Liver (tissue), 3 donors: Measurements from ENCODE around the gene LOXL3.

Source experiments
- EGR1 ChIP-seq, 2 donors: IDR thresholded peaks; 2 replicates each; pipeline ENCODE4 v1.6.1; 2016 to 2018; ENCODE audit warnings: antibody characterized with exemption in 2 of 2, low read depth in 2 of 2
- GABPA ChIP-seq, 2 donors: IDR thresholded peaks in 1 of 2; conservative IDR thresholded peaks in 1 of 2; 2 replicates each; pipeline ENCODE4 v1.6.1; 2016; ENCODE audit warnings: antibody characterized with exemption in 2 of 2, mild to moderate bottlenecking in 1 of 2, moderate library complexity in 1 of 2
- HNF4A ChIP-seq, 2 donors: conservative IDR thresholded peaks; 2 replicates each; pipeline ENCODE4 v1.6.1; 2016; ENCODE audit warnings: antibody characterized with exemption in 2 of 2, mild to moderate bottlenecking in 2 of 2
- JUND ChIP-seq, 2 donors: IDR thresholded peaks; 2 replicates each; pipeline ENCODE4 v1.6.1; 2016; ENCODE audit warnings: antibody characterized with exemption in 2 of 2
- MAX ChIP-seq: IDR thresholded peaks from 2 replicates; pipeline ENCODE4 v1.6.1; 2016; ENCODE audit warnings: antibody characterized with exemption
- RAD21 ChIP-seq, 2 donors: IDR thresholded peaks; 2 replicates each; pipeline ENCODE4 v1.6.1; 2016; ENCODE audit warnings: antibody characterized with exemption in 2 of 2, mild to moderate bottlenecking in 2 of 2
- REST ChIP-seq: IDR thresholded peaks from 2 replicates; pipeline ENCODE4 v1.6.1; 2016; ENCODE audit warnings: antibody characterized with exemption, mild to moderate bottlenecking
- SP1 ChIP-seq: IDR thresholded peaks from 2 replicates; pipeline ENCODE4 v1.6.1; 2018; ENCODE audit warnings: antibody characterized with exemption, mild to moderate bottlenecking
- TAF1 ChIP-seq: conservative IDR thresholded peaks from 2 replicates; pipeline ENCODE4 v1.6.1; 2016; ENCODE audit warnings: antibody characterized with exemption, mild to moderate bottlenecking
- YY1 ChIP-seq: IDR thresholded peaks from 2 replicates; pipeline ENCODE4 v1.6.1; 2016; ENCODE audit warnings: antibody characterized with exemption, mild to moderate bottlenecking
- ZBTB33 ChIP-seq: IDR thresholded peaks from 2 replicates; pipeline ENCODE4 v1.6.1; 2016; ENCODE audit warnings: antibody characterized with exemption
- TF ChIP-seq, protein P1 (sequence below): fragments of 150-350 bp; IDR thresholded peaks from 2 replicates; pipeline ENCODE4 v1.5.1; 2017; ENCODE audit warnings: improper control_type of control experiment, low read depth, low read length; ENCODE audit not compliant: missing input control
- TF ChIP-seq, protein P2 (sequence below): IDR thresholded peaks from 2 replicates; pipeline ENCODE4 v1.6.1; 2016; ENCODE audit warnings: antibody characterized with exemption
- donor health status: healthy.
- donor health status: healthy.

GRCh38 chr2:74552914-74553811, 579 bp downstream of the LOXL3 start:
- TF ChIP-seq TAF1 (no peak), YY1 (no peak), MAX (no peak), HNF4A (conservative IDR thresholded peaks at IDR 0.05) (no peak), REST (no peak), ZBTB33 (no peak), SP1 (no peak), GABPA (IDR thresholded peaks at IDR 0.05 in 1 of 2, conservative IDR thresholded peaks at IDR 0.05 in 1 of 2) (no peak), RAD21 (IDR thresholded peaks at IDR 0.05) (no peak), EGR1 (IDR thresholded peaks at IDR 0.05; ENCODE audit: low read depth in 2 of 2) (no peak), JUND (IDR thresholded peaks at IDR 0.05) (no peak)
- TF ChIP-seq, protein P1, sequence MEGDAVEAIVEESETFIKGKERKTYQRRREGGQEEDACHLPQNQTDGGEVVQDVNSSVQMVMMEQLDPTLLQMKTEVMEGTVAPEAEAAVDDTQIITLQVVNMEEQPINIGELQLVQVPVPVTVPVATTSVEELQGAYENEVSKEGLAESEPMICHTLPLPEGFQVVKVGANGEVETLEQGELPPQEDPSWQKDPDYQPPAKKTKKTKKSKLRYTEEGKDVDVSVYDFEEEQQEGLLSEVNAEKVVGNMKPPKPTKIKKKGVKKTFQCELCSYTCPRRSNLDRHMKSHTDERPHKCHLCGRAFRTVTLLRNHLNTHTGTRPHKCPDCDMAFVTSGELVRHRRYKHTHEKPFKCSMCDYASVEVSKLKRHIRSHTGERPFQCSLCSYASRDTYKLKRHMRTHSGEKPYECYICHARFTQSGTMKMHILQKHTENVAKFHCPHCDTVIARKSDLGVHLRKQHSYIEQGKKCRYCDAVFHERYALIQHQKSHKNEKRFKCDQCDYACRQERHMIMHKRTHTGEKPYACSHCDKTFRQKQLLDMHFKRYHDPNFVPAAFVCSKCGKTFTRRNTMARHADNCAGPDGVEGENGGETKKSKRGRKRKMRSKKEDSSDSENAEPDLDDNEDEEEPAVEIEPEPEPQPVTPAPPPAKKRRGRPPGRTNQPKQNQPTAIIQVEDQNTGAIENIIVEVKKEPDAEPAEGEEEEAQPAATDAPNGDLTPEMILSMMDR, result no peak
- TF ChIP-seq, protein P2, sequence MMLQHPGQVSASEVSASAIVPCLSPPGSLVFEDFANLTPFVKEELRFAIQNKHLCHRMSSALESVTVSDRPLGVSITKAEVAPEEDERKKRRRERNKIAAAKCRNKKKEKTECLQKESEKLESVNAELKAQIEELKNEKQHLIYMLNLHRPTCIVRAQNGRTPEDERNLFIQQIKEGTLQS, result no peak
